Tibial artery (tissue), 4 donors: ENCODE measurements around the gene USP5.
A peak's percentile ranks its signal among the peaks of the same experiment; 100 is the strongest.

Experiments used
- DNase-seq, 2 donors: peaks; one replicate each; pipeline ENCODE4 v3.0.0-alpha.2; 2019
- H3K27ac ChIP-seq, 2 donors: fragments of 200-600 bp; sonication (generic) in 1 of 2; 1 replicate in 1 of 2; 2 replicates in 1 of 2; pipeline ENCODE4 v1.5.1; 2018 to 2019; ENCODE audit warnings: mild to moderate bottlenecking in 1 of 2
- H3K27me3 ChIP-seq, 2 donors: fragments of 200-600 bp; sonication (generic) in 1 of 2; one replicate each; pipeline versions ENCODE4 v1.5.1 to v1.6.0; 2016 to 2019
- H3K36me3 ChIP-seq, 3 donors: fragments of 200-600 bp; sonication (generic) in 2 of 3; one replicate each; pipeline ENCODE4 v1.5.1; 2016 to 2019; ENCODE audit warnings: mild to moderate bottlenecking in 2 of 3
- H3K4me1 ChIP-seq, 4 donors: fragments of 200-600 bp; sonication (generic) in 2 of 4; 1 replicate in 3 of 4; 2 replicates in 1 of 4; pipeline ENCODE4 v1.5.1; 2016 to 2019
- H3K4me3 ChIP-seq, 2 donors: fragments of 200-600 bp; sonication (generic) in 1 of 2; 1 replicate in 1 of 2; 2 replicates in 1 of 2; pipeline ENCODE4 v1.5.1; 2018 to 2019; ENCODE audit warnings: mild to moderate bottlenecking in 2 of 2
- H3K9me3 ChIP-seq, 3 donors: fragments of 200-600 bp; sonication (generic) in 1 of 3; one replicate each; pipeline ENCODE4 v1.5.1; 2016 to 2019
- intact Hi-C: fragments of 100-400 bp; cut with DNase I; formaldehyde crosslinking; loops from one replicate; pipeline ENCODE4 v1.15.0; 2023; ENCODE audit warnings: low total_unique reads
- TF ChIP-seq, protein P1 (sequence below), 2 experiments: fragments of 200-600 bp in 1 of 2; fragments of 450-650 bp in 1 of 2; IDR thresholded peaks; one replicate each; pipeline ENCODE4 v1.5.1; 2017 to 2019; ENCODE audit warnings: antibody characterized with exemption in 2 of 2, mild to moderate bottlenecking in 1 of 2, moderate library complexity in 1 of 2

Gene USP5

DNA sequence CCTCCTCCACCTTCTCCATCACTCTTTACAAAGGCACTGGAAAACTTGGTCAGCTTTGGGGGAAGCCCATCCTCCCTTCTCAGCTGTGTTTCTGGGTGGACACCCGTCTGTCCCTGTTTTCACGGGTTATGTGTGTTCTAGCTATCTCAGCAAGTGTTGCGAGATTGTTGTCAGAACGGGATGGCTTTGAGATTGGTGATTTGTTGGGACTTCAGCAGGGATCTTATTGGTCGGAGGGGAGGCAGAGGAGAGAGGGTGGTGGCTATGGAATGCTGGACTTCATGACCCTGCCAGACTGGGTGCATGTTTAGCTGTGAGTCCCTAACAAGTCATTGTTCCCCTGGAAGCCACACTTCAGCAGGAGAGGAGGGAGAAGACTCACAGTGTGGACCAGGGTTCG lies 2.1 kb downstream of the USP5 start:
- TF ChIP-seq, protein P1, sequence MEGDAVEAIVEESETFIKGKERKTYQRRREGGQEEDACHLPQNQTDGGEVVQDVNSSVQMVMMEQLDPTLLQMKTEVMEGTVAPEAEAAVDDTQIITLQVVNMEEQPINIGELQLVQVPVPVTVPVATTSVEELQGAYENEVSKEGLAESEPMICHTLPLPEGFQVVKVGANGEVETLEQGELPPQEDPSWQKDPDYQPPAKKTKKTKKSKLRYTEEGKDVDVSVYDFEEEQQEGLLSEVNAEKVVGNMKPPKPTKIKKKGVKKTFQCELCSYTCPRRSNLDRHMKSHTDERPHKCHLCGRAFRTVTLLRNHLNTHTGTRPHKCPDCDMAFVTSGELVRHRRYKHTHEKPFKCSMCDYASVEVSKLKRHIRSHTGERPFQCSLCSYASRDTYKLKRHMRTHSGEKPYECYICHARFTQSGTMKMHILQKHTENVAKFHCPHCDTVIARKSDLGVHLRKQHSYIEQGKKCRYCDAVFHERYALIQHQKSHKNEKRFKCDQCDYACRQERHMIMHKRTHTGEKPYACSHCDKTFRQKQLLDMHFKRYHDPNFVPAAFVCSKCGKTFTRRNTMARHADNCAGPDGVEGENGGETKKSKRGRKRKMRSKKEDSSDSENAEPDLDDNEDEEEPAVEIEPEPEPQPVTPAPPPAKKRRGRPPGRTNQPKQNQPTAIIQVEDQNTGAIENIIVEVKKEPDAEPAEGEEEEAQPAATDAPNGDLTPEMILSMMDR (IDR thresholded peaks at IDR 0.05): no peak
- intact Hi-C loops: loop anchor here (5.0 kb wide), 1 partner anchor 242 kb away; no protein-coding TSS in a partner anchor
- Histone ChIP-seq H3K36me3 (peaks cover 35 to 41% (median 38%) of the 10 kb centered on the region in 3 donors), H3K4me3 (no peak overlapping the region), H3K4me1 (peaks cover 0 to 31% (median 22%) of the 10 kb centered on the region in 4 donors), H3K27me3 (no peaks in the 10 kb centered on the region), H3K9me3 (no peaks in the 10 kb centered on the region), H3K27ac (peak overlapping the region; percentile 95 to 99)
- DNase-seq: no peak

DNA sequence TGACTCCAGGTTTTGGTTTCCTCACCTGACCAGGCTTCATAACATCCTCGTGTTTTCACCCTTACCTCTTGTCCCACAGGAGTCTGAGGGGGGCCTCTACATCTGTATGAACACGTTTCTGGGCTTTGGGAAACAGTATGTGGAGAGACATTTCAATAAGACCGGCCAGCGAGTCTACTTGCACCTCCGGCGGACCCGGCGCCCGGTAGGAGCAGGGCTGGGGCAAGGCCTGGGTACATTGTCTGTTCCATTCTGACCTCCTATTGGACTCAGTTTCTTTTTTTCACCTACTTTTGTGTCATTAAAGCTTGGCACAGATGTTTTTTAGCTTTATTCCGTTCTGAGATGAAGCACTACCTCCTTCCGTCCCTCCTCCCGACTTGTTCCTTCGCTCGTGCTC lies 3.4 kb downstream of the USP5 start:
- no peak overlapping the region for H3K4me3 ChIP-seq
- H3K4me1 ChIP-seq: peaks cover 0 to 31% (median 22%) of the 10 kb centered on the region in 4 donors
- DNase-seq: no peak
- no peaks in the 10 kb centered on the region for H3K27me3 ChIP-seq
- no peaks in the 10 kb centered on the region for H3K9me3 ChIP-seq
- H3K36me3 ChIP-seq: peaks cover 48 to 51% (median 51%) of the 10 kb centered on the region in 3 donors
- H3K27ac ChIP-seq: peak overlapping the region in 1 of 2 donors; percentile 99
- TF ChIP-seq, protein P1 (IDR thresholded peaks at IDR 0.05): no peak
- intact Hi-C loops: no loop called here

DNA sequence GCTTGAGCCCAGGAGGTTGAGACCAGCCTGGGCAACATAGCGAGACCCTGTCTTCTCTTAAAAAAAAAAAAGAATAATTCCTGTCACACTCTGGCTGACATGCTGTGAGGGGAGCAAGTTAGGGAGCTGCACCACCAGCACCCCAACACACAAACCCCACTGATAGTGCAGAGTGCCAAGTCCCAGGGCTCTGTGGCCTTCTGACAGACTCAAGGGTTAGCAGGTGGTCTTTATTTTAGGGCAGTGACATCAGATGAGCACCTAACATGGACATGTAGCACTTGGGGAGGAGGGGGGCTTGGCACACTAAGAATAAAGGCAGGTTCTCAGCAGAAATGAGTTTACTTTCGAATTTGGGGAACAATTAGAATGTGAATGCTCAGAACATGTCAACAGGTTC lies 6.8 kb downstream of the USP5 start:
- DNase-seq: no peak
- no peaks in the 10 kb centered on the region for H3K9me3 ChIP-seq
- peaks cover 80 to 85% (median 80%) of the 10 kb centered on the region in 3 donors for H3K36me3 ChIP-seq
- no peak overlapping the region for H3K27ac ChIP-seq
- intact Hi-C loops: no loop called here
- H3K27me3 ChIP-seq: no peaks in the 10 kb centered on the region
- TF ChIP-seq, protein P1 (IDR thresholded peaks at IDR 0.05): no peak
- no peak overlapping the region for H3K4me3 ChIP-seq
- H3K4me1 ChIP-seq: peaks cover 0 to 11% (median 7%) of the 10 kb centered on the region in 4 donors

DNA sequence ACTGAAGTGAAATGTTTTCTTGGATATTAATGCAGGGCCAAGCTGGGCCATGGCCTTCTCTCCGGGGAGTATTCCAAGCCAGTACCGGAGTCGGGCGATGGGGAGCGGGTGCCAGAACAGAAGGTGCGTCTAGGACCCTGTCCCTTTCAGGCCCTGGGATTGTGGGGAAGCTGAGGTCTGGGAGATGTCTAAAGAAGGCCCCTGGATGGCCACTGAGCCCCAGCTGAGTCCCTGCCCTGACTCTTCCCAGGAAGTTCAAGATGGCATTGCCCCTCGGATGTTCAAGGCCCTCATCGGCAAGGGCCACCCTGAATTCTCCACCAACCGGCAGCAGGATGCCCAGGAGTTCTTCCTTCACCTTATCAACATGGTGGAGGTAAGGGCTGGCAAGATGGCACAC lies 8.2 kb downstream of the USP5 start:
- TF ChIP-seq, protein P1 (IDR thresholded peaks at IDR 0.05): no peak
- H3K4me1 ChIP-seq: peaks cover 0 to under 1% (median 0%) of the 10 kb centered on the region in 4 donors
- H3K9me3 ChIP-seq: no peaks in the 10 kb centered on the region
- no peak overlapping the region for H3K4me3 ChIP-seq
- intact Hi-C loops: no loop called here
- H3K27me3 ChIP-seq: no peaks in the 10 kb centered on the region
- H3K36me3 ChIP-seq: peaks cover 87 to 99% (median 90%) of the 10 kb centered on the region in 3 donors
- H3K27ac ChIP-seq: no peak overlapping the region
- no peak for DNase-seq

DNA sequence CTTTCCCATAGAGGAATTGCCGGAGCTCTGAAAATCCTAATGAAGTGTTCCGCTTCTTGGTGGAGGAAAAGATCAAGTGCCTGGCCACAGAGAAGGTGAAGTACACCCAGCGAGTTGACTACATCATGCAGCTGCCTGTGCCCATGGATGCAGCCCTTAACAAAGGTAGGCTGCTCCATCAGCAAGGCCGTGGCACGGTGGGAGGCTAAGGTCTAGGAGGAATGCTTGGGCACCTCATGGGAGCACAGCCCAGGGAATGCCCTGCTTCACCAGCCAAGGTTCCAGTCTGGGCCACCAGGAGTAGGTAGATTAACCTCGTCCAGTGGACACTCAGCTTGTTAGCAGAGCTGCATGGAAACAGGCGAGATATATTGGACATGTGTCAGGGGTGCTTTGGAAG lies 9.0 kb downstream of the USP5 start:
- Histone ChIP-seq H3K4me1 (peaks cover 0 to under 1% (median 0%) of the 10 kb centered on the region in 4 donors), H3K4me3 (no peak overlapping the region), H3K27me3 (no peaks in the 10 kb centered on the region), H3K9me3 (no peaks in the 10 kb centered on the region), H3K36me3 (peaks cover 83 to 100% (median 83%) of the 10 kb centered on the region in 3 donors), H3K27ac (no peak overlapping the region)
- DNase-seq: no peak
- TF ChIP-seq, protein P1 (IDR thresholded peaks at IDR 0.05): no peak
- intact Hi-C loops: no loop called here

DNA sequence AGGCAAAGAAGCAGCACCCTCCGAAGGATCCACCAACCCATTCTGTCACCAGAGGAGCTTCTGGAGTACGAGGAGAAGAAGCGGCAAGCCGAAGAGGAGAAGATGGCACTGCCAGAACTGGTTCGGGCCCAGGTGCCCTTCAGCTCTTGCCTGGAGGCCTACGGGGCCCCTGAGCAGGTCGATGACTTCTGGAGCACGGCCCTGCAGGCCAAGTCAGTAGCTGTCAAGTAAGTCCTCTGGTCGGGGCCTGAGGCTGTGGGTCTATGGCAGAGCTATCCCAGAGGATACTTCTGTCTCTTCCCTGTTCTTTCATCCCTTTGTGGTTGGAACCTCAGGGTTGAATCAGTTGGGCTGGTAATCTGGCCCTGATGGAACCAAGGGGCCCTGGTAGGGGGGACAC lies 9.4 kb downstream of the USP5 start:
- Histone ChIP-seq H3K36me3 (peaks cover 78 to 98% (median 78%) of the 10 kb centered on the region in 3 donors), H3K4me3 (no peak overlapping the region), H3K27ac (no peak overlapping the region), H3K4me1 (peaks cover 0 to 5% (median 2%) of the 10 kb centered on the region in 4 donors), H3K9me3 (no peaks in the 10 kb centered on the region), H3K27me3 (no peaks in the 10 kb centered on the region)
- intact Hi-C loops: no loop called here
- TF ChIP-seq, protein P1 (IDR thresholded peaks at IDR 0.05): no peak
- DNase-seq: no peak
